OCI-LY3 (cell line): ENCODE data around the gene OR52B6.

Source experiments
- H2AFZ ChIP-seq: fragments of 200-600, 300-600 bp; shearing (Covaris generic); 2 replicates; pipeline ENCODE4 v1.6.0; 2014; ENCODE audit warnings: antibody characterized with exemption, low read depth, low read length
- H3K27ac ChIP-seq: fragments of 200-600, 300-600 bp; sonication (generic); 2 replicates; pipeline ENCODE4 v1.5.1; 2014; ENCODE audit warnings: mild to moderate bottlenecking, low read length, moderate library complexity, mixed read lengths
- H3K27me3 ChIP-seq: fragments of 200-600, 300-600 bp; sonication (generic); 2 replicates; pipeline ENCODE4 v1.6.1; 2014; ENCODE audit warnings: low read depth, low read length, mixed read lengths
- H3K36me3 ChIP-seq: fragments of 200-600, 300-600 bp; sonication (generic); replicated peaks from 2 replicates; pipeline ENCODE3; 2014; ENCODE audit warnings: low read depth, low read length, mixed read lengths
- H3K4me1 ChIP-seq: fragments of 300-600, 200-600 bp; sonication (generic); 2 replicates; pipeline ENCODE4 v1.6.1; 2014; ENCODE audit warnings: low read length, mixed read lengths
- H3K4me2 ChIP-seq: fragments of 200-600, 300-600 bp; sonication (generic); 2 replicates; pipeline ENCODE4 v1.6.1; 2014; ENCODE audit warnings: low read length, mixed read lengths
- H3K4me3 ChIP-seq: fragments of 300-600, 200-600 bp; sonication (generic); 2 replicates; pipeline ENCODE4 v1.5.1; 2014; ENCODE audit warnings: antibody characterized with exemption, mild to moderate bottlenecking, low read length, moderate library complexity
- H3K79me2 ChIP-seq: fragments of 300-600, 200-600 bp; shearing (Covaris generic); 2 replicates; pipeline ENCODE4 v1.6.1; 2014; ENCODE audit warnings: mild to moderate bottlenecking, low read length, mixed read lengths
- H3K9ac ChIP-seq: fragments of 300-600, 200-600 bp; shearing (Covaris generic); 2 replicates; pipeline ENCODE4 v1.6.0; 2014; ENCODE audit warnings: mild to moderate bottlenecking, low read length, moderate library complexity
- H3K9me3 ChIP-seq: fragments of 200-600, 300-600 bp; shearing (Covaris generic); 2 replicates; pipeline ENCODE4 v1.6.1; 2014; ENCODE audit warnings: low read length, mixed read lengths; ENCODE audit not compliant: insufficient read depth
- H4K20me1 ChIP-seq: fragments of 200-600, 300-600 bp; sonication (generic); 2 replicates; pipeline ENCODE4 v1.6.1; 2016; ENCODE audit warnings: low read length, mixed read lengths; ENCODE audit not compliant: insufficient read depth
- CTCF ChIP-seq: fragments of 200-600, 300-600 bp; sonication (generic); IDR thresholded peaks from 2 replicates; pipeline ENCODE4 v1.5.1; 2014; ENCODE audit warnings: antibody characterized with exemption, low read length, low read depth
- EZH2phosphoT487 ChIP-seq: fragments of 200-600 bp; shearing (Covaris generic); IDR thresholded peaks from 2 replicates; pipeline ENCODE4 v1.6.1; 2018; ENCODE audit warnings: antibody characterized with exemption, mixed run types, low read depth

Gene OR52B6

GRCh38 chr11:5610446-5610845 is 29.8 kb downstream of the OR52B6 start:
- no peaks in the 10 kb centered on the region for H3K36me3 ChIP-seq
- H3K9me3 ChIP-seq, result no peaks in the 10 kb centered on the region
- no peak overlapping the region for H3K27ac ChIP-seq
- peaks cover 8% of the 10 kb centered on the region for H3K4me1 ChIP-seq
- peak overlapping the region; percentile 44 for H3K4me2 ChIP-seq
- H3K27me3 ChIP-seq, result no peaks in the 10 kb centered on the region
- TF ChIP-seq EZH2phosphoT487, result no peak
- no peak for TF ChIP-seq CTCF
- no peaks in the 10 kb centered on the region for H4K20me1 ChIP-seq
- no peak overlapping the region for H3K9ac ChIP-seq
- no peak overlapping the region for H3K4me3 ChIP-seq
- no peaks in the 10 kb centered on the region for H3K79me2 ChIP-seq
- H2AFZ ChIP-seq, result peak overlapping the region; percentile 92; the same call in 1 of the 2 replicates

- H3K4me1 ChIP-seq, result peaks cover 8% of the 10 kb centered on the region
These were observed 30.9 kb downstream of the OR52B6 start for GRCh38 chr11:5611627-5612026.

GRCh38 chr11:5618807-5619206 is 38.1 kb downstream of the OR52B6 start:
- TF ChIP-seq EZH2phosphoT487 (no peak), CTCF (no peak)
- Histone ChIP-seq H3K36me3 (no peaks in the 10 kb centered on the region), H4K20me1 (no peaks in the 10 kb centered on the region), H3K4me3 (no peak overlapping the region), H3K27ac (no peak overlapping the region), H3K27me3 (no peaks in the 10 kb centered on the region), H3K4me1 (peaks cover 3% of the 10 kb centered on the region), H3K4me2 (no peak overlapping the region), H3K79me2 (no peaks in the 10 kb centered on the region), H3K9me3 (no peaks in the 10 kb centered on the region), H3K9ac (no peak overlapping the region), H2AFZ (no peak overlapping the region)

More at GRCh38 chr11:5611627-5612026, 30.9 kb downstream of the OR52B6 start:
- Histone ChIP-seq H3K4me3 (no peak overlapping the region), H3K9me3 (no peaks in the 10 kb centered on the region), H2AFZ (no peak overlapping the region), H3K9ac (no peak overlapping the region), H3K27me3 (no peaks in the 10 kb centered on the region), H3K4me2 (no peak overlapping the region), H3K27ac (no peak overlapping the region), H3K79me2 (no peaks in the 10 kb centered on the region), H4K20me1 (no peaks in the 10 kb centered on the region), H3K36me3 (no peaks in the 10 kb centered on the region)
- TF ChIP-seq EZH2phosphoT487 (no peak), CTCF (no peak)

- Histone ChIP-seq H3K4me3 (no peak overlapping the region), H2AFZ (no peak overlapping the region), H3K4me2 (no peak overlapping the region), H3K9me3 (no peaks in the 10 kb centered on the region), H3K9ac (no peak overlapping the region), H3K4me1 (peaks cover 17% of the 10 kb centered on the region), H3K79me2 (no peaks in the 10 kb centered on the region), H3K36me3 (no peaks in the 10 kb centered on the region), H3K27ac (no peak overlapping the region), H3K27me3 (no peaks in the 10 kb centered on the region), H4K20me1 (no peaks in the 10 kb centered on the region)
- TF ChIP-seq EZH2phosphoT487 (no peak), CTCF (no peak)
These were observed 40.2 kb downstream of the OR52B6 start for GRCh38 chr11:5620651-5621521.
